ENCODE measurements around the gene TOP2B.

The TOP2B gene

GRCh38 chr3:25620493-25620892 is 44.2 kb downstream of the TOP2B start:
- DNase-seq (ENCODE audit: low read depth in 2 of 2): no peak

GRCh38 chr3:25619382-25619781 is 45.3 kb downstream of the TOP2B start:
- DNase-seq (ENCODE audit: low read depth in 2 of 2): no peak

- DNase-seq (ENCODE audit: low read depth in 2 of 2): no peak
Measured at GRCh38 chr3:25618028-25618427, 46.7 kb downstream of the TOP2B start.

GRCh38 chr3:25611193-25611592 is 53.5 kb downstream of the TOP2B start:
- no peak for DNase-seq (ENCODE audit: low read depth in 2 of 2)

GRCh38 chr3:25610779-25611178 is 53.9 kb downstream of the TOP2B start:
- DNase-seq (ENCODE audit: low read depth in 2 of 2): no peak

GRCh38 chr3:25610167-25610566 is 54.5 kb downstream of the TOP2B start:
- DNase-seq (ENCODE audit: low read depth in 2 of 2): no peak

GRCh38 chr3:25604107-25604805 is 60.5 kb downstream of the TOP2B start:
- no peak for DNase-seq (ENCODE audit: low read depth in 2 of 2)

- no peak for DNase-seq (ENCODE audit: low read depth in 2 of 2)
Measured at GRCh38 chr3:25603703-25604102, 61.0 kb downstream of the TOP2B start.

GRCh38 chr3:25597535-25598101 is 67.1 kb downstream of the TOP2B start:
- DNase-seq (ENCODE audit: low read depth in 2 of 2): no peak

GRCh38 chr3:25594007-25594502 is 70.7 kb downstream of the TOP2B start:
- DNase-seq (ENCODE audit: low read depth in 2 of 2): no peak

- DNase-seq (ENCODE audit: low read depth in 2 of 2): no peak
Measured at GRCh38 chr3:25593001-25593400, 71.7 kb downstream of the TOP2B start.

- DNase-seq (ENCODE audit: low read depth in 2 of 2): no peak
Measured at GRCh38 chr3:25592510-25592968, 72.2 kb downstream of the TOP2B start.

GRCh38 chr3:25589783-25590258 is 74.9 kb downstream of the TOP2B start:
- no peak for DNase-seq (ENCODE audit: low read depth in 2 of 2)

- no peak for DNase-seq (ENCODE audit: low read depth in 2 of 2)
Measured at GRCh38 chr3:25589104-25589782, 75.5 kb downstream of the TOP2B start.

- no peak for DNase-seq (ENCODE audit: low read depth in 2 of 2)
Measured at GRCh38 chr3:25588441-25589103, 76.1 kb downstream of the TOP2B start.

- no peak for DNase-seq (ENCODE audit: low read depth in 2 of 2)
Measured at GRCh38 chr3:25587975-25588374, 76.7 kb downstream of the TOP2B start.

- no peak for DNase-seq (ENCODE audit: low read depth in 2 of 2)
Measured at GRCh38 chr3:25587526-25587925, 77.2 kb downstream of the TOP2B start.

GRCh38 chr3:25587094-25587493 is 77.6 kb downstream of the TOP2B start:
- DNase-seq (ENCODE audit: low read depth in 2 of 2): no peak

- no peak for DNase-seq (ENCODE audit: low read depth in 2 of 2)
Measured at GRCh38 chr3:25586553-25586952, 78.2 kb downstream of the TOP2B start.

- no peak for DNase-seq (ENCODE audit: low read depth in 2 of 2)
Measured at GRCh38 chr3:25586167-25586505, 78.6 kb downstream of the TOP2B start.

GRCh38 chr3:25585361-25586166 is 79.1 kb downstream of the TOP2B start:
- no peak for DNase-seq (ENCODE audit: low read depth in 2 of 2)

All from stimulated activated CD8-positive, alpha-beta memory T cell treated with anti-CD3 and anti-CD28 coated beads, Interleukin-7, amount 100 ng/mL, for 4 hours (primary cell).